Stomach smooth muscle (tissue), 2 donors: ENCODE data around the gene CXXC5.

ENCODE experiments used
- H3K27ac ChIP-seq: one replicate; pipeline ENCODE4 v1.7.0; 2013; ENCODE audit warnings: mild to moderate bottlenecking, low read length, inconsistent platforms
- H3K27me3 ChIP-seq, 2 donors: one replicate each; pipeline ENCODE4 v1.7.0; 2013; ENCODE audit warnings: low read length in 2 of 2; ENCODE audit not compliant: insufficient read depth in 2 of 2, control insufficient read depth in 1 of 2
- H3K36me3 ChIP-seq, 2 donors: one replicate each; pipeline ENCODE4 v1.7.0; 2013; ENCODE audit warnings: low read length in 2 of 2; ENCODE audit not compliant: control insufficient read depth in 2 of 2, insufficient read depth in 2 of 2
- H3K4me1 ChIP-seq: one replicate; pipeline ENCODE4 v1.7.0; 2013; ENCODE audit warnings: low read length; ENCODE audit not compliant: control insufficient read depth, insufficient read depth
- H3K4me3 ChIP-seq, 2 donors: one replicate each; pipeline ENCODE4 v1.7.0; 2013; ENCODE audit warnings: low read length in 2 of 2
- H3K9ac ChIP-seq, 2 donors: one replicate each; pipeline ENCODE4 v1.7.0; 2013; ENCODE audit warnings: low read length in 2 of 2, mild to moderate bottlenecking in 1 of 2
- H3K9me3 ChIP-seq, 2 donors: one replicate each; pipeline ENCODE4 v1.7.0; 2013; ENCODE audit warnings: low read length in 2 of 2; ENCODE audit not compliant: control insufficient read depth in 2 of 2
- donor health status: healthy.
- donor health status: Pancreatic carcinoma.

CXXC5 gene

DNA sequence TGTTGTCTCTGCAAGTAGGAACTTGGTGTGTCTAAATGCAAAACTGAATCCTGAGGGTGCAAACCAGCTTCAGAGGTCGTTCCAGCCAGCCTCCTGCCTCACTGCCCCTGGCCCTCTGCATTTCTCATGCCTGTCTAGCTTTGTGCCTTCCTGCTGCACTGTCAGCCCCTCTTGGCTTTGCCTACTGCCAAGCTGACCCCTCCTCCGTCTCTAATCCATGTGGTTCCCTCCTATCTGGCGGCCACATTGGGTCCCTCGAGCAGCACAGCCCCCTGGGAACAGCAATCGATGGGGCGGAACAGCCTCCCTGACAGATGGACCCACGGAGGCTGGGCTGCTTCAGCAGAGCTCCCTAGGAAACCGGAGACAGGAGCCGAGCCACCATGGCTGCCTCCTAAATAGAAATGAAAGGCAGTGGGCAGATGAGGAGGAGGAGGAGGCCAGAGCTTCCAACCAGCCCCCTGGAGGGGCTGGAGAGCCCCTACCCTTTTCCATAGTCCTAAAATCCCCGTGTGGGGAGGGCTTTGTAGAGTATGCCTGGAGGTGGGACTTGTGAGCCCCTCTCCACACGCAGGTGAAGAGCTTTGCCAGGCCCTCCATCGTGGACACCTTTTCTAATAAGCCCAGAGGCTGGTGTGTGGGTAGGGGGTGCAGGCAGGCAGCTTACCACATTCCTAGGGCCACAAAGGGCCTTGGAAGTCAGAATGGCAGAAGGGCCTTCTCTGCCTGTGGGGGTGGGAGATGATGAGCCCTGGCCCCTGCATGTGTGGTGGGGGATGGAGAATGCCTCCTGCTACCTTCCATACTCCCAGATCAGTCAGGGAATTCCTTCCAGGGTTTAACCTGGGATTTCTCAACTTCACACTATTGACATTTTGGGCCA is 9.2 kb upstream of the CXXC5 start:
- H3K9me3 ChIP-seq: no peaks in the 10 kb centered on the region
- no peaks in the 10 kb centered on the region for H3K36me3 ChIP-seq
- H3K27ac ChIP-seq: peak overlapping the region; percentile 77
- no peaks in the 10 kb centered on the region for H3K27me3 ChIP-seq
- H3K4me3 ChIP-seq: peak overlapping the region in 1 of 2 donors; percentile 78
- peak overlapping the region; percentile 51 to 64 for H3K9ac ChIP-seq
- H3K4me1 ChIP-seq: peaks cover 46% of the 10 kb centered on the region

DNA sequence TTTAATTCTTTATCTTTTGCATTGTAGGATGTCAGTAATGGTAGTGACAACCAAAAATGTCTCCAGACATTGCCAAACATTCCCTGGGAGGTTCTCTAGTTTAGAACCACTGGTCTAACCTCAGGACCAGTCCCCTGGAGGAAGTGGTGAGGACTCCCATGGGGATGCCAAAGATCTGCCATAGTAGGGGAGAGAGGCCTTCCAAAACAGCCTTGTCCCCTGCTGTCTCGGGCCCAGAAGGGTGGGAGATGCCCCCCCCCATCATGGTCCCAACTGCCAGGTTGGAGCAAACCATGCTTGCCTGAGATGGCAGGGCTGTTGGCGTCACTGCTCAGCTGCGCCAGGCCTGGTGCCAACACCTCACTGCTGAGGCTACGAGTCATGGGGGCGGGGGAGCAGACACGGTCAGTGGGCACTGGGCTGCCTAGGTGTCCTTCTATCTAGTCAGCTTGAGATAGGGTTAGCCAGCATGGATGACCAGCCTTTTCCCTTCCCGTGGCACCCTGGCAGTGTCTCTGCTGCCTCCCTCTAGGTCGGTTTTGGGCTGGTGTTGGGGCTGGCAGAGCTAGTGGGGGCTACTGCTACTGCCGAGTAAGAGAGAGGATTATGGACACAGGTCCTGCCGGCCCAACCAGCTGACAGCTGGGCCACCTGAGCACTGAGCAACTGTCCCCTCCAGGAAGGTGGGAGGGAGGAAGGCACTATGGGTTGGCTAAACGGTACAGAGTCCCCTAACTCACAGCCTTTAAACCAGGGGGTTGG is 8.3 kb upstream of the CXXC5 start:
- Histone ChIP-seq H3K27ac (no peak overlapping the region), H3K36me3 (no peaks in the 10 kb centered on the region), H3K9ac (no peak overlapping the region), H3K9me3 (no peaks in the 10 kb centered on the region), H3K4me3 (no peak overlapping the region), H3K27me3 (no peaks in the 10 kb centered on the region), H3K4me1 (peaks cover 46% of the 10 kb centered on the region)

GRCh38 chr5:139640421-139641115 is 7.6 kb upstream of the CXXC5 start:
- Histone ChIP-seq H3K27ac (no peak overlapping the region), H3K9ac (no peak overlapping the region), H3K4me3 (no peak overlapping the region)

GRCh38 chr5:139641116-139642080 is 6.8 kb upstream of the CXXC5 start:
- Histone ChIP-seq H3K36me3 (no peaks in the 10 kb centered on the region), H3K9ac (no peak overlapping the region), H3K27ac (no peak overlapping the region), H3K27me3 (no peaks in the 10 kb centered on the region), H3K9me3 (no peaks in the 10 kb centered on the region), H3K4me3 (no peak overlapping the region), H3K4me1 (peaks cover 33% of the 10 kb centered on the region)

More at GRCh38 chr5:139640421-139641115, 7.6 kb upstream of the CXXC5 start:
- peaks cover 41% of the 10 kb centered on the region for H3K4me1 ChIP-seq
- H3K27me3 ChIP-seq: no peaks in the 10 kb centered on the region
- H3K36me3 ChIP-seq: no peaks in the 10 kb centered on the region
- H3K9me3 ChIP-seq: no peaks in the 10 kb centered on the region

- no peak overlapping the region for H3K27ac ChIP-seq
- no peaks in the 10 kb centered on the region for H3K36me3 ChIP-seq
- no peak overlapping the region for H3K9ac ChIP-seq
- H3K27me3 ChIP-seq: no peaks in the 10 kb centered on the region
- H3K4me3 ChIP-seq: no peak overlapping the region
- H3K4me1 ChIP-seq: peaks cover 32% of the 10 kb centered on the region
- no peaks in the 10 kb centered on the region for H3K9me3 ChIP-seq
Observed at GRCh38 chr5:139642213-139642612, 5.9 kb upstream of the CXXC5 start.

DNA sequence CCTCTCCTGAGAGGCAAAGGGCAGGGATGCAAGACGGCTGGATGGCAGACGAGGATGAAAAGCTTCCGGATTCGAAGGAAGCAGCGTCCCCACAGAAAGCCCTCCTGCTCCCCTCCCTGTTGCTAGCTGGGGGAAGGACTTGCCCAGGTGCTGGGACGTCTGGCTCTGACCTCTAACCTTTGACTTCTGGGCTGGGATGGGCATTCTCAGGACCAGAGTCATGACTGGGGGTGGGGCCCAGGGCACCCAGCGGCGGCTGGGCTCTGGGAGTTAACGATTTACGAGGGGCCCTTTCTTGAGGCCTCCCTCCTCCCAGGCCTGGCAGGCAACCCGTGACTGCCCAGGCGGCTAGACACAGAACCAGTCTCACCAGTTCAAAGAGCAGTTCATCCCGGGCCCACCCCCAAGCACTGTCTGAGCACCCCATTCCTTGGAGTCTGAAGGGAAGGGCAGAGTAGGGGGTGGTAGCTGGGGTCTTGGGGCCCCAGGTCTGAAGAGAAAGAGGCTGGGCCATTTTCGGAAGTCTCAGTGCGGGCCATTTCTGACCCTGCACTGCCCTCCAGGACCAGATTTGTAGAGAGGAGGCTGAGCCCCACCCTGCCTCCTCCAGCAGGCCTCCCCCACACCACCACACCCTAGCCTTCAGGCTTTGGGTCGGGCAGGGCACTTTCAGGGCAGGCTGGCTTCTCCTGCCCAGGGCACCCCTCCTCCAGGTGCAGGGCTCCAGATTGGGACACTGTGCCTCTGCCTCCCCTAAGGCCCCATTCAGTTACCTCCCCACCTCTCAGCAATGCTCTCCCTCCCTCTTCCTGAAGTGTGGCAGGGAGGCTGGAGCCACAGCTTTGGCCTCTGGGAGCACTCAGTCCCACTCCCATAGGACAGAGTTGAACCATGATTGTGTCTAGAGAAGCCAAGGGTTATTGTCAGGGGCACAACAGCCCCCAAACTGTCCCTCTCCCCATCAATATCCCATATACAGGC is 5.0 kb upstream of the CXXC5 start:
- H3K4me3 ChIP-seq: no peak overlapping the region
- no peaks in the 10 kb centered on the region for H3K9me3 ChIP-seq
- H3K27me3 ChIP-seq: no peaks in the 10 kb centered on the region
- H3K36me3 ChIP-seq: no peaks in the 10 kb centered on the region
- peaks cover 30% of the 10 kb centered on the region for H3K4me1 ChIP-seq
- no peak overlapping the region for H3K9ac ChIP-seq
- H3K27ac ChIP-seq: no peak overlapping the region

GRCh38 chr5:139644001-139644456 is 4.1 kb upstream of the CXXC5 start:
- H3K27me3 ChIP-seq: no peaks in the 10 kb centered on the region
- H3K4me1 ChIP-seq: peaks cover 24% of the 10 kb centered on the region
- H3K36me3 ChIP-seq: no peaks in the 10 kb centered on the region
- no peak overlapping the region for H3K4me3 ChIP-seq
- no peak overlapping the region for H3K27ac ChIP-seq
- H3K9me3 ChIP-seq: no peaks in the 10 kb centered on the region
- H3K9ac ChIP-seq: no peak overlapping the region

GRCh38 chr5:139644646-139645429 is 3.3 kb upstream of the CXXC5 start:
- Histone ChIP-seq H3K9me3 (no peaks in the 10 kb centered on the region), H3K4me1 (peaks cover 23% of the 10 kb centered on the region), H3K9ac (no peak overlapping the region), H3K36me3 (no peaks in the 10 kb centered on the region), H3K4me3 (no peak overlapping the region), H3K27ac (no peak overlapping the region), H3K27me3 (no peaks in the 10 kb centered on the region)
